Measurements from ENCODE around the gene IMPA2.
A peak's percentile ranks its signal among the peaks of the same experiment; 100 is the strongest.
"Not testable (repeated sequence)": the region's sequence is repeated elsewhere in the genome, so short reads cannot be mapped to it uniquely, and the experiment has no call there.

IMPA2 gene

GRCh38 chr18:12030670-12031069, 49.4 kb downstream of the IMPA2 start:
- no peak for DNase-seq

- no peak for DNase-seq
Observed at GRCh38 chr18:12031181-12031580, 49.9 kb downstream of the IMPA2 start.

GRCh38 chr18:12031846-12032245, 50.5 kb downstream of the IMPA2 start:
- no peak for DNase-seq

GRCh38 chr18:12032786-12033642, 51.7 kb downstream of the IMPA2 start:
- DNase-seq: no peak

- no peak for DNase-seq
Observed at GRCh38 chr18:12033643-12034025, 52.3 kb downstream of the IMPA2 start.

GRCh38 chr18:12034241-12035100, 53.2 kb downstream of the IMPA2 start:
- DNase-seq: peak; percentile 11

GRCh38 chr18:12035481-12035880, 54.2 kb downstream of the IMPA2 start:
- no peak for DNase-seq

GRCh38 chr18:12036201-12036751, 55.0 kb downstream of the IMPA2 start:
- no peak for DNase-seq

GRCh38 chr18:12038082-12038638, 56.9 kb downstream of the IMPA2 start:
- no peak for DNase-seq

GRCh38 chr18:12038639-12039539, 57.6 kb downstream of the IMPA2 start:
- DNase-seq: peak; percentile 83

GRCh38 chr18:12039540-12039930, 58.2 kb downstream of the IMPA2 start:
- DNase-seq: not testable (repeated sequence)

- DNase-seq: no peak
Observed at GRCh38 chr18:12041561-12041960, 60.3 kb downstream of the IMPA2 start.

GRCh38 chr18:12043811-12044210, 62.5 kb downstream of the IMPA2 start:
- no peak for DNase-seq

GRCh38 chr18:12044591-12044990, 63.3 kb downstream of the IMPA2 start:
- no peak for DNase-seq

GRCh38 chr18:12046046-12046750, 64.9 kb downstream of the IMPA2 start:
- no peak for DNase-seq

GRCh38 chr18:12046751-12047335, 65.5 kb downstream of the IMPA2 start:
- no peak for DNase-seq

GRCh38 chr18:12048010-12048826, 66.9 kb downstream of the IMPA2 start:
- no peak for DNase-seq

GRCh38 chr18:12048827-12049175, 67.5 kb downstream of the IMPA2 start:
- DNase-seq: no peak

GRCh38 chr18:12049978-12050811, 68.9 kb downstream of the IMPA2 start:
- DNase-seq: peak; percentile 17
